ENCODE data around the gene HOXB7. TPM values are rescaled to one million over a fixed set of nuclear protein-coding genes. Genes with fewer than 3 reads are reported as not detected.

HOXB7 gene
- total and polyA plus RNA-seq, 10 of the 15 experiments (the other 5 are each of a cell fraction or from before 2014, with no cell fraction given): 2.8 to 7.4 (median 4.2) TPM

DNA sequence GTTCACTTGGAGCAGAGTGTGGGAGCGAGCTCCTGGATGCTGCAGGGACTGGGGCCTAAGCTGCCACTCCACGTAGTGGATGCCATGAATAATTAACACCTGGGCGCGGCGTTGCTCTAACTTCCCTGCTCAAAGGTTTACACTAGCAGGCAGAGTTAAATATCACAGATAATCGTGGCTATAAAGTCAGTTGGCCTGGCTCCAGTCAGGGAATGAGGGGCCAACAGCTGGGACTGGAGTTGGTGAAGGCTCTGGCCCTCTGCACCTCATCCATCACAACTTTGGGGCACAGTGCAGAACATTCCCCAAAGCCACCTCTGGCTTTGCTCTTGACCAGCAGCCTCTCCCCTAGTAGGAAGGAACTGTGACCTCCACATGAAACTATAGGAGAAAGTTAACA is 43.6 kb downstream of the HOXB7 start:
- Histone ChIP-seq H4K20me1 (ENCODE audit: control insufficient read depth, insufficient read depth) (no peaks in the 10 kb centered on the region), H3K27ac (ENCODE audit: control insufficient read depth, insufficient read depth) (no peak overlapping the region), H3K9ac (ENCODE audit: control insufficient read depth, insufficient read depth, low read length) (no peak overlapping the region), H3K36me3 (ENCODE audit: control insufficient read depth in 2 of 2, insufficient read depth in 2 of 2, low read length in 1 of 2) (no peaks in the 10 kb centered on the region; a peak in 1 of 4 replicates), H2AFZ (ENCODE audit: control insufficient read depth, low read depth, low read length) (no peak overlapping the region), H3K4me3 (no peak overlapping the region), H3K9me3 (replicated peaks; ENCODE audit: control insufficient read depth, insufficient read depth, low read length) (no peaks in the 10 kb centered on the region), H3K4me1 (ENCODE audit: control insufficient read depth, insufficient read depth, low read length) (no peaks in the 10 kb centered on the region), H3K27me3 (replicated peaks in 1 of 2; ENCODE audit: control insufficient read depth in 2 of 2, insufficient read depth in 2 of 2, low read length in 1 of 2) (no peaks in the 10 kb centered on the region), H3K4me2 (ENCODE audit: control insufficient read depth, insufficient read depth) (no peak overlapping the region), H3K79me2 (ENCODE audit: control insufficient read depth, insufficient read depth, low read length) (no peaks in the 10 kb centered on the region)
- CTCF ChIA-PET: interaction anchor here (0.6 kb wide), 1 partner anchor 304 kb away, joined by 3 read pairs; no protein-coding TSS in a partner anchor
- RAD21 ChIA-PET (ENCODE audit: unreplicated experiment): interaction anchor here (1.1 to 1.4 kb wide), 2 partner anchors 16 to 74 kb away, joined by 3 read pairs; no protein-coding TSS in a partner anchor
- SMC1A ChIA-PET (ENCODE audit: uncharacterized antibody, unreplicated experiment): interaction anchor here (0.9 kb wide), 1 partner anchor 62 kb away, joined by 3 read pairs; no protein-coding TSS in a partner anchor
- TF ChIP-seq, protein P1, sequence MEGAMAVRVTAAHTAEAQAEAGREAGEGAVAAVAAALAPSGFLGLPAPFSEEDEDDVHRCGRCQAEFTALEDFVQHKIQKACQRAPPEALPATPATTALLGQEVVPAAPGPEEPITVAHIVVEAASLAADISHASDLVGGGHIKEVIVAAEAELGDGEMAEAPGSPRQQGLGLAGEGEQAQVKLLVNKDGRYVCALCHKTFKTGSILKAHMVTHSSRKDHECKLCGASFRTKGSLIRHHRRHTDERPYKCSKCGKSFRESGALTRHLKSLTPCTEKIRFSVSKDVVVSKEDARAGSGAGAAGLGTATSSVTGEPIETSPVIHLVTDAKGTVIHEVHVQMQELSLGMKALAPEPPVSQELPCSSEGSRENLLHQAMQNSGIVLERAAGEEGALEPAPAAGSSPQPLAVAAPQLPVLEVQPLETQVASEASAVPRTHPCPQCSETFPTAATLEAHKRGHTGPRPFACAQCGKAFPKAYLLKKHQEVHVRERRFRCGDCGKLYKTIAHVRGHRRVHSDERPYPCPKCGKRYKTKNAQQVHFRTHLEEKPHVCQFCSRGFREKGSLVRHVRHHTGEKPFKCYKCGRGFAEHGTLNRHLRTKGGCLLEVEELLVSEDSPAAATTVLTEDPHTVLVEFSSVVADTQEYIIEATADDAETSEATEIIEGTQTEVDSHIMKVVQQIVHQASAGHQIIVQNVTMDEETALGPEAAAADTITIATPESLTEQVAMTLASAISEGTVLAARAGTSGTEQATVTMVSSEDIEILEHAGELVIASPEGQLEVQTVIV (IDR thresholded peaks at IDR 0.05; ENCODE audit: borderline replicate concordance, partially characterized antibody): no peak
- TF ChIP-seq CREM (IDR thresholded peaks at IDR 0.05; ENCODE audit: low read depth): no peak
- TF ChIP-seq SMC3 (IDR thresholded peaks at IDR 0.05; ENCODE audit: borderline replicate concordance, low read length): no peak
- no peak for TF ChIP-seq NFYA (IDR thresholded peaks at IDR 0.05; ENCODE audit: borderline replicate concordance, low read depth, low read length)
- TF ChIP-seq, protein P2, sequence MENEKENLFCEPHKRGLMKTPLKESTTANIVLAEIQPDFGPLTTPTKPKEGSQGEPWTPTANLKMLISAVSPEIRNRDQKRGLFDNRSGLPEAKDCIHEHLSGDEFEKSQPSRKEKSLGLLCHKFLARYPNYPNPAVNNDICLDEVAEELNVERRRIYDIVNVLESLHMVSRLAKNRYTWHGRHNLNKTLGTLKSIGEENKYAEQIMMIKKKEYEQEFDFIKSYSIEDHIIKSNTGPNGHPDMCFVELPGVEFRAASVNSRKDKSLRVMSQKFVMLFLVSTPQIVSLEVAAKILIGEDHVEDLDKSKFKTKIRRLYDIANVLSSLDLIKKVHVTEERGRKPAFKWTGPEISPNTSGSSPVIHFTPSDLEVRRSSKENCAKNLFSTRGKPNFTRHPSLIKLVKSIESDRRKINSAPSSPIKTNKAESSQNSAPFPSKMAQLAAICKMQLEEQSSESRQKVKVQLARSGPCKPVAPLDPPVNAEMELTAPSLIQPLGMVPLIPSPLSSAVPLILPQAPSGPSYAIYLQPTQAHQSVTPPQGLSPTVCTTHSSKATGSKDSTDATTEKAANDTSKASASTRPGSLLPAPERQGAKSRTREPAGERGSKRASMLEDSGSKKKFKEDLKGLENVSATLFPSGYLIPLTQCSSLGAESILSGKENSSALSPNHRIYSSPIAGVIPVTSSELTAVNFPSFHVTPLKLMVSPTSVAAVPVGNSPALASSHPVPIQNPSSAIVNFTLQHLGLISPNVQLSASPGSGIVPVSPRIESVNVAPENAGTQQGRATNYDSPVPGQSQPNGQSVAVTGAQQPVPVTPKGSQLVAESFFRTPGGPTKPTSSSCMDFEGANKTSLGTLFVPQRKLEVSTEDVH (IDR thresholded peaks at IDR 0.05; ENCODE audit: low read depth, partially characterized antibody): no peak
- no peak for TF ChIP-seq SREBF2 (IDR thresholded peaks at IDR 0.05; ENCODE audit: low read length)
- TF ChIP-seq, protein P3, sequence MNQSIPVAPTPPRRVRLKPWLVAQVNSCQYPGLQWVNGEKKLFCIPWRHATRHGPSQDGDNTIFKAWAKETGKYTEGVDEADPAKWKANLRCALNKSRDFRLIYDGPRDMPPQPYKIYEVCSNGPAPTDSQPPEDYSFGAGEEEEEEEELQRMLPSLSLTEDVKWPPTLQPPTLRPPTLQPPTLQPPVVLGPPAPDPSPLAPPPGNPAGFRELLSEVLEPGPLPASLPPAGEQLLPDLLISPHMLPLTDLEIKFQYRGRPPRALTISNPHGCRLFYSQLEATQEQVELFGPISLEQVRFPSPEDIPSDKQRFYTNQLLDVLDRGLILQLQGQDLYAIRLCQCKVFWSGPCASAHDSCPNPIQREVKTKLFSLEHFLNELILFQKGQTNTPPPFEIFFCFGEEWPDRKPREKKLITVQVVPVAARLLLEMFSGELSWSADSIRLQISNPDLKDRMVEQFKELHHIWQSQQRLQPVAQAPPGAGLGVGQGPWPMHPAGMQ (IDR thresholded peaks at IDR 0.05; ENCODE audit: borderline replicate concordance): no peak
- TF ChIP-seq ZNF622 (IDR thresholded peaks at IDR 0.05): no peak
- no peak for TF ChIP-seq IKZF1 (conservative IDR thresholded peaks at IDR 0.05)
- no peak for TF ChIP-seq SREBF1 (IDR thresholded peaks at IDR 0.05; ENCODE audit: low read length)
- in situ Hi-C loops (cut with MboI): no loop called here
- intact Hi-C loops (cut with micrococcal nuclease; ENCODE audit: unreplicated experiment): no loop called here
- FAIRE-seq (no peak), DNase-seq (ENCODE audit: low read depth, low spot score) (no peak), ATAC-seq (no peak)
- BruUV-seq (replicated peaks): no TSS peak
- POLR2A ChIA-PET: no interaction called here
- 75% methylated on average over 6 of the region's 6 CpGs for WGBS (ENCODE audit: insufficient coverage, insufficient replicate concordance, low lambda C conversion rate, missing lambda C conversion rate)

All from GM12878 (cell line).